NCI-H1436 (cell line): ENCODE data around the gene MINDY1.
A peak's percentile ranks its signal among the peaks of the same experiment; 100 is the strongest.

ENCODE experiments used
- DNase-seq: peaks from one replicate; lab custom pipeline; 2025; lab: John Stamatoyannopoulos, UW

Gene MINDY1, protein sequence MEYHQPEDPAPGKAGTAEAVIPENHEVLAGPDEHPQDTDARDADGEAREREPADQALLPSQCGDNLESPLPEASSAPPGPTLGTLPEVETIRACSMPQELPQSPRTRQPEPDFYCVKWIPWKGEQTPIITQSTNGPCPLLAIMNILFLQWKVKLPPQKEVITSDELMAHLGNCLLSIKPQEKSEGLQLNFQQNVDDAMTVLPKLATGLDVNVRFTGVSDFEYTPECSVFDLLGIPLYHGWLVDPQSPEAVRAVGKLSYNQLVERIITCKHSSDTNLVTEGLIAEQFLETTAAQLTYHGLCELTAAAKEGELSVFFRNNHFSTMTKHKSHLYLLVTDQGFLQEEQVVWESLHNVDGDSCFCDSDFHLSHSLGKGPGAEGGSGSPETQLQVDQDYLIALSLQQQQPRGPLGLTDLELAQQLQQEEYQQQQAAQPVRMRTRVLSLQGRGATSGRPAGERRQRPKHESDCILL

DNA sequence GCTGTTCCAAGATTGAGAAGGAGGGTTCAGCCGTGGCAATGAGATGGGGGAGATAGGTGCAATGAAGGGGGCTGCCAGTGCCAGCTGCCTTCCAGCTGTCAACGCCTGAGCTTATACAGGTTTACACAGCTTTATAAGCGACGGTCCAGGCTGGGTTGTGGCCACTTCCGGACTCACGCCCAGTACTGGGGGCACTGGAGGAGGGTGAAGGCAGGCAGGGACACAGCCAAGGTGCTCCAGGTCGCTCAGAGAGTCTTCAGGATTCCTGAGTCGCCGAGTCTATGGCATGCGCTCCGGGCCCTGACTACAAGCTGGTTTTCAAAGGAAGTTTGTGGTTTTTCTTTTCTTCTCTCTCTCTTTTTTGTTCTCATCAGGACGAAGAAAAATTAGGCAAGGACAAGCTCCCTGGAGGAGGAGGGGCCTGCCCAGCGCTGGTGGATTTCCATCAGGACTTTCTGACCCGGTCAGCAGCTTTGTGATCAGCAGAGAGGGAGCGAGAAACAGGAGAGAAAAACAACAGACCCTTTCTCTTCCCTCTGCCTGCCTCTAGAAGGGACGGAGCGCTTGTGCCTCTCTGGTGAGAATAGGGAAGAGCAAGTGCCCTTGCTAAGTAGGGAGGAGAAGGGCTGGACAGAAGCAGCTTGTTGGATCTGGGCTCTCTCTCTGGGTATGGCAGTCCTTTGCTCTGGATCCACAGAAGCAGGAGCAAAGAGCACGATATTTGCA is at the start of gene MINDY1:
Gene MINDY1, minus strand, starts transcription at position 576 of the 726 bp plus-strand sequence. CDS start 4,285 bp downstream, outside the sequence.
- DNase-seq: peak; percentile 66

DNA sequence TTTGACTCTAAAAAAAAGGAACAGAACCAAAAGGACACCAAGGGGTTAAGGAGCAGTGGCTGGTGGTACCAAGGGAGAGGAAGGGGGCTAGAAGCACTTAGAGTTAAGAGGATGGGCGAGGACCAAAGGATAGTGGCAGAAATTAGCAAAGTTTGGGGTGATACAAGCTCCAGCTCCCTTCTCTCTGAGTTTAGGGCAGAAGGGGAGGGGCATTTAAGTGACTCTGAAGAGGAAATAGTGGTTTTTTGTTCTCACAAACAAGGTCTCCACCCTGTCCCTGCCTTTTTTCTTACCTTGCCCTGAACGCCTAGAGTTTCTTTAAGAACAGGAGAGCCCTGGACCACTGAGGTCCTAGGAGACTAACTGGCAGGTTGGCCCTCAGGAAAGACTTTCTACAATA is 49.4 kb upstream of the MINDY1 start:
- no peak for DNase-seq

DNA sequence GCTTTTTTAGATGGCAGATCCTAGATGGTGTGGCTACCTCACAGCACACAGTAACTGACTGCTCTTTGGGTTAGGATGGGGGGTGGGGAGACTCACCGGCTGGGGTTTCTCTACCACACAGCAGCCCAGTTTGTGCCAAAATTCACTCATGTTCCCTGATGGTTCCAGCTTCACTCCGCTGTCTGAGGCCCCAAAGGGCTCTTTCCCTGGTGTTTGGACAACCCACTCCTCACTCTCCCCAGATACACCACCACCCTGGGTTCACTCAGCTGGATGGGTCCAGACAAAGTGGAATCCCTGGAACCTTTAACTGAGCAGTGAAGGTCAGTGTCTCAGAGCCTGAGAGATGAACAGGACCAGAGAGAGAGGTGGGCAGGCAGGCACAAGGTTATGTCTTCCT is 48.9 kb upstream of the MINDY1 start:
- DNase-seq: no peak

DNA sequence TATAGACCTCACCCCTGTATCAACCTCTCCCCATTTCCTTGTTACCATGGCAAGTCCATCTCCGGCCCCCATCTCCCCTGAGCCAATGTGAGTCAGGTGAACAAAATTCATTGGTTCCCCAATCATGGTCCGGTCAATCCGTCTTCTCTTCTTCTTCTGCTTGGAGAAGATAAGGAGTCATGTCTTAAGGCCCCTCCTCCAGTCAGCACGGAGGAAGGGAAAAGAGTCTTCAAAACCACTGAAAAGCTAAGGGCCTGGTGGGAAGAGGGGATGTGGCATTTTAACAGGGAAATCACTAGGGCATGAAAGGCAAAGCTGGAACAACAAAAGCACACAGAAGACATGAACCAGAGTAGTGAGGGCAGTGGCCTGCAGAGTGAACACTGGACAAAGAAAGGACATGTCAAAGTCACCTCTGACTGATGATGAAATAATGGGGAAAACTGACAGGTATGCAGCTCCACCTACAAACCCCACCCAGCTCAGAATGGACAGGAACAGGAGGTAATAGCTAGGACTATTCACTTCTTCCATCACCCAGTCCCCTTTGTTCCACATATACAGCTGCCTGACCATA is 48.4 kb upstream of the MINDY1 start:
- no peak for DNase-seq

DNA sequence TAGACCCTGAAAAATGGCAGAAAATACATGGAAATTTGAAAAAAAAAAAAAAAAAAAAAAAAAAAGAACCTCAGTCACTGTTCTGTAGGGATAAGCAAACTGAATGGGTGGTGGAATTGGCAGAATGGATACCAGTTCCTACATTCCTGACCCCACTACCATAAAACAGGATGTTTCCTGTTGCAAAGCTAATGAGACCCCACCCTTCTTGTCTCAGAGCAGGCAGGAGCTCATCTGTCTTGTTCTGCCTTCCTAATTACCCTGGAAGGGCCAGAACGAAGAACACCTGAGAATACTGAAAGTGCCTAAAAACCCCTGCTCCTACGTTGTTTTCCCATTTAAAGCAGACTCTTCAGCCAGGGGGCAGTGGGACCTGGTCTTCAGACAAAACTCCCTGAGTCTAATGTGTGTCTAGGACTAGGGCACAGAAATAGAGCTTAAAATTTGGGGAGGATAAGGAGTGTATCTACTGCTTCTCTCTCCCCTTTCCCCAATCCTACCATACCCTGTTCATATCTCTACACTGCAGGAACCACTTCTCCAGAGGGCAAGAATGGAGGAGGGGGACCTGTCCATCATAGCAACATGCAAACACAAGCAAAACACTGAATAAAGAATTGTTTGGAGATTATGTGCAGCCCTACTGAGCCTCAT is 44.8 kb upstream of the MINDY1 start:
- no peak for DNase-seq

DNA sequence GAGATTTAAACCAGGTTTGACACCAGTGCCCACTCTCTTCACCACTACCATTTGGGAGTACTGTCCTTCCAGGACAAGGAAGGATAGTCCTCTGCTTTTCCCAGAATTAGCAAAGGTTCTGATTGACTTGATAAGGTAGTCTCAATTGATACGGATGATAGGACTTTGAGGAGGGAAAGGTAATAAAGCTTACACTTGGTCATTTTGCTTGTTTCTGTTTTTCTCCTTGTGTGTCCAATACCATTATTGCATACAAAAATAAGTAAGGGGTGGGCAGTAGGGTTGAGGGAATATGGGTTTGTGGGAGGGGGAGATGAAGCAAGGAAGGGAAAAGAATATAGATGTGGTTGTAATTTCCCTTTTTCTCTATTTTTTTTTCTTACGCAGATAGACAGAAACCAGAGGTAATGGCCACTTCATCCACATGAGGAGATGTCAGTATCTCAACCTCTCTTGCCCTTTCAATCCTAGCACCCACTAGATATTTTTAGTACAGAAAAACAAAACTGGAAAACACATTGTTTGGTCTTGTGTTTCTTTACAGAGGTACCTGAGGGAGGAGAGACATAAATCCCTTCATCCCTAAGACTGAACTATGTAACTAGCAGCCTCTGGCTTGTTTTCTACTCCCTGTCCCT is 43.5 kb upstream of the MINDY1 start:
- DNase-seq: no peak

DNA sequence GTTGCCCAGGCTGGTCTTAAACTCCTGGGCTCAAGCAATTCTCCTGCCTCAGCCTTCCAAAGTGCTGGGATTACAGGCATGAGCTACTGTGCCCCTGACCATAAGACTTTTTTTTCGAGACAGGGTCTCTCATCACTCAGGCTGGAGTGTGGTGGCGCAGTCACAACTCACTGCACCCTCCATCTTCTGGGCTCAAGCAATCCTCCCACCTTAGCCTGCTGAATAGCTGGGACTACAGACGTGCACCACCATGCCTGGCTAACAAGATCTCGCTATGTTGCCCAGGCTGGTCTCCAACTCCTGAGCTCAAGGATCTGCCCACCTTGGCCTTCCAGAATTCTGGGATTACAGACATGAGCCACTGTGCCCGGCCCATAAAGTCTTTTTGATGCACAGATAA is 42.8 kb upstream of the MINDY1 start:
- DNase-seq: no peak

DNA sequence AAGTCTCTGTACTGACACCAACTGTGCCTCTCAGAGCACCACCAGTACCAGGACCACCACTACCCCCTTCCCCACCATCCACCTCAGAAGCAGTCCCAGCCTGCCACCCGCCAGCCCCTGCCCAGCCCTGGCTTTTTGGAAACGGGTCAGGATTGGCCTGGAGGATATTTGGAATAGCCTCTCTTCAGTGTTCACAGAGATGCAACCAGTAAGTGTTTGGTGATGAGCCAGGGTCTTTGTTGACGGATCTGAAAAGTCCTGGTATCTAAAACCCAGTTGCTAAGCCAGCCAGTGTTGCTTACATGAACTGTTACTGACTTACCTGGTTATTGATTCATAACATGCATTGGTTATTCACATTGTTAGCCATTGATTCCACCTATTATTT is 41.9 kb upstream of the MINDY1 start:
- DNase-seq: no peak

DNA sequence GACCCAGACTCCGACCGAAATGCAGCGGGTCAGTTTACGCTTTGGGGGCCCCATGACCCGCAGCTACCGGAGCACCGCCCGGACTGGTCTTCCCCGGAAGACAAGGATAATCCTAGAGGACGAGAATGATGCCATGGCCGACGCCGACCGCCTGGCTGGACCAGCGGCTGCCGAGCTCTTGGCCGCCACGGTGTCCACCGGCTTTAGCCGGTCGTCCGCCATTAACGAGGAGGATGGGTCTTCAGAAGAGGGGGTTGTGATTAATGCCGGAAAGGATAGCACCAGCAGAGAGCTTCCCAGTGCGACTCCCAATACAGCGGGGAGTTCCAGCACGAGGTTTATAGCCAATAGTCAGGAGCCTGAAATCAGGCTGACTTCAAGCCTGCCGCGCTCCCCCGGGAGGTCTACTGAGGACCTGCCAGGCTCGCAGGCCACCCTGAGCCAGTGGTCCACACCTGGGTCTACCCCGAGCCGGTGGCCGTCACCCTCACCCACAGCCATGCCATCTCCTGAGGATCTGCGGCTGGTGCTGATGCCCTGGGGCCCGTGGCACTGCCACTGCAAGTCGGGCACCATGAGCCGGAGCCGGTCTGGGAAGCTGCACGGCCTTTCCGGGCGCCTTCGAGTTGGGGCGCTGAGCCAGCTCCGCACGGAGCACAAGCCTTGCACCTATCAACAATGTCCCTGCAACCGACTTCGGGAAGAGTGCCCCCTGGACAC is 41.4 kb upstream of the MINDY1 start:
- DNase-seq: no peak

DNA sequence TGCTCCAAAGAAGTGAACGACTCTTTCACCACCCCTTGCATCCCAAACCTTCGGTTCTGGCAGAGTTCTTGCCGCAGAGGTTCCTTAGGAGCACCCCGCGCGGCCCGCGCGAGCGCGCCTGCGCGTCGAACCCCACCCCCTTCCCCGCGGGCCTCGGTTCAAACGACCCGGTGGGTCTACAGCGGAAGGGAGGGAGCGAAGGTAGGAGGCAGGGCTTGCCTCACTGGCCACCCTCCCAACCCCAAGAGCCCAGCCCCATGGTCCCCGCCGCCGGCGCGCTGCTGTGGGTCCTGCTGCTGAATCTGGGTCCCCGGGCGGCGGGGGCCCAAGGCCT is 40.9 kb upstream of the MINDY1 start, which contains the start of gene C1orf56:
Gene C1orf56, plus strand, starts transcription at position 161 of the 334 bp plus-strand sequence. Its CDS starts 97 bp downstream, at position 258.
- peak; percentile 43 for DNase-seq

DNA sequence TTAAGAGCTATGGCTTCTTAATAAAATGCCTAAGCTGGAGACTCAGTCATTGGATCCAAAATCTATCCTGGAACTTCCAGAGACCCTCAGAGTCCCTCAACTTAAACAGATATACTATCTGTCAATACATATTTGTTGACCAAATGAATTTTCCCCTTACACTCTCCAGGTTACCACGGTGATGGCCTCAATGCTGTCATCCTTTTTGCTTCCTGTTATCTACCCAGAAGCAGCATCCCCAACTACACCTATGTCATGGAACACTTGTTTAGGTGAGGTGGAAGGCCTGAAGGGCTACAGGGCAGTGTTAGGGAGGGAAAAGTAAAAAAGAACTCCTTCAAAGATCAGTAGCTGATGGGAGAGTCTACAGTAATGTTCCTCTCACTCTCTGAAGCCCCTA is 36.5 kb upstream of the MINDY1 start:
- no peak for DNase-seq

DNA sequence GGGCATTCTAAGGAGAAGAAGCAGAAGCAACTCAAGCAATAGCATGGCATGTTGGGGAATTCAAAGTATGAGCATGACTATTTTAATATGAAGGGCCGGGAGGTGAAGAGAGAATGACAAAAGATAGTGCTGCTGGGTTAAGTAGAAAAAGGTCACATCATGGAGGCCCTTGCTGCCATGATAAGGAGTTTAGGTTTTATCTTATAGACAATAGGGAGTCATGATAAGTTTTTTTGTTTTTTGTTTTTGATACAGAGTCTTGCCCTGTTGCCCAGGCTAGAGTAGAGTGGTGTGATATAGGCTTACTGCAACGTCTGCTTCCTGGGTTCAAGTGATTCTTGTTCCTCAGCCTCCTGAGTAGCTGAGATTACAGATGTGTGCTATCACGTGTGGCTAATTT is 32.8 kb upstream of the MINDY1 start:
- DNase-seq: no peak

DNA sequence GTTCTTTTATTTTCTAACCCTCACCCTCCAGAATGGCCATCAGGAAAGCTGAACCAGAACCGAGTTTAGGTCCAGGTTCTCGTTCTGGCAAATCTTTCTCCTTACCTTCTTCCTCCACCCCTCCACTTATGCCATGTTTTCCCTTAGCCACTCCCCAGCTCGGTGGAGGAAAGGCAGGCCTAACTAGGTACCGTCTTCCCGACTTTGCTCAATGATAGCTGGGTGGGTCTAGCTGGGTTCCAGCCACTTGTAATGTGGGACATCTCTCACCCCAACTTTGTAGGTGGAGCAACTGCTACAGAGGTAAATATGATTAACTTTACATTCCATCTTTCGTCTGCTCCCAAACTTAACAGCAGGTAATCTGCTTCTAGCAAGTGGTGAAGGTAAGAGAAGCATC is 30.3 kb upstream of the MINDY1 start:
- no peak for DNase-seq

DNA sequence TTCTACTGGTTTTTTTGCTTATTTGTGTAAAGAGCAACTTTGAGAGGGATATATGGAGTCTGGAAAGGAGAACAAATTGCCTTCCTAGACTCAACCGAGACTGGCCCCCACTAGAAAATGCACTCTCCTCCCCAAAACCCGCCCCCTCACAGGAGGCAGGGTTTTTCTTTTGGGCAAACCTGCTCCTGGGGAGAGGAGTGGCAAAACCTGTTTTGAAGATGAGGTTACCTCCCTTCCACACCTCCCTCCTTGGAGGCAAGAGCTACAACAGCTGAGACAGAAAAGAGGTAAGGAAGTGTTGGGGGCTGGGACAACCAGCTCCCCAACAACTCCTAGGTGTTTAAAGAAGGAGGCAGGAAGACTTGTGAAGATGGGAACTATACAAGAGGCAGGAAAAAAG is 29.7 kb upstream of the MINDY1 start, which contains the start of gene BNIPL:
Gene BNIPL, plus strand, starts transcription at position 231 of the 400 bp plus-strand sequence. Its CDS starts 140 bp downstream, at position 371.
- no peak for DNase-seq

DNA sequence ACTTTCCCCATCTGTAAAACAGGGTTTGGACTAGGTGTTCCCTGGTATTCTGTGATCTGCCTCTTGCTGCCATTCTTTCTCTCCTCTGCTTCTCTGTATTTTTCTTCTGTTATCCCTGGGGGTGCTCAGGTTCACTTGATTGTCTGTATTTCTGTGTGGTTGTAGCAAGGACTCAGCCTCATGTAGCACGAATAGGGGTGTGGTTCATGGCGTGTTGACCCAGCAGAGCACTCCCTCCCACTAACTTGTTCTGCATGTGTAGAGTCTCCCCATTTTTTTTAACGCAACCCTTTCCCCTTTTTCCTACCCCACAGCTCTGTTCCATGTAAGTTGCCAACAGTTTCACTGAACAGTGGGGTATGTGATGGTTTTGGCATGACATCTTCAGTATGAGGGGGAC is 28.5 kb upstream of the MINDY1 start:
- DNase-seq: no peak

DNA sequence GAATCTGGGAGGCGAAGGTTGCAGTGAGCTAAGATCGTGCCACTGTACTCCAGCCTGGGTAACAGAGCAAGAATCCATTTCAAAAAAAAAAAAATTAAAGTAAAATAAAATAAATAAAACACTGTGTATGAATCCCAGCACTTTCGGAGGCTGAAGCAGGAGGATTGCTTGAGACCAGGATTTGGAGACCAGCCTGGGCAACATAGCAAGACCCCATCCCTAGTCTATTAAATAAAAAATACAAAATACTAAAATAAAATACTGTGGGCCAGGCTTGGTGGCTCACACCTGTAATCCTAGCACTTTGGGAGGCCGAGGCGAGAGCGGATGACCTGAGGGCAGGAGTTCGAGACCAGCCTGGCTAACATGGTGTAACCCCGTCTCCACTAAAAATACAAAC is 25.5 kb upstream of the MINDY1 start:
- no peak for DNase-seq

DNA sequence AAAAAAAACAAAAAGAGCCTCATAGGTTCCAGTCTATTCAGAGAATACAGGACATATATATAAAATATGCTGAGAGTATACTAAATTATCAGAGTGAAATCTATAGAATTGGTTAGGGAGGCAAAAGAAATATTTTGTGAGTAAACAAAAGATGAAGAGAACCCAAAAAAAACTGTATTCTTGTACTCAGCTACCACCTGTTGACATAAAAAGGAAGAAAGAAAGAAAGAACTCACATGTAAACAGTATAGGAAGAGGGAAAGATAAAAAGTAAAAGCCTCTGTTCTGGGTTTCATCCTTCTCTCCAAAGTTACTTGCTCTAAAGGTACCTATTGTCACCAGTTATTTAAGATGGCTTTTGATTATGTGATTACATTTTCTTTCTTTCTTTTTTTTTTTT is 19.8 kb upstream of the MINDY1 start:
- DNase-seq: no peak

DNA sequence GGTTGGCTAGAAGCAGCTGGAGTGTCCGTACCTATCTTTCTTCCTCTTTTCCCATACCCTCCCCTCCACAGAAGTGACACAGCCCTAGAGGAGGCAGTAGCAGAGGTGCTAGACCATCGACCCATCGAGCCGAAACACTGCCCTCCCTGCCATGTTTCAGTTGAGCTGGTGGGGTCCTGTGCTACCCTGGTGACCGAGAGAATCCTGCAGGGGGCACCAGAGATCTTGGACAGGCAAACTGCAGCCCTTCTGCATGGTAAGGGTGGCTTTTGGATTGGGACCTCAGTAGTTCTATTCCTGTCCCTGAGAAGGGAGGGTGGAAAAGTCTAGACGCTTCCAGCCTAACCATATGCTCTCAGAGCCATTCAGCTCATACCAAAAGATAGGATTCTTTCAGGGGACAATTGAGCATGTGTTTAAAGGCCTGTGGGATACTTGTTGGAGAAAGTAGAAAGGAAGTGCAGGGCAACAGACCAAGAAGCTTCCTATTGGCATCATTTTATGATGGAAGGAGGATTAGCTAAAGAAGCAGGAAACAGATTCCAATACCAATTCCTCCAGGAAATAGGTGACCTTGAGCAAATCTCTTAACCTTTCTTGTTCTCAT is 17.9 kb upstream of the MINDY1 start:
- DNase-seq: peak; percentile 55

DNA sequence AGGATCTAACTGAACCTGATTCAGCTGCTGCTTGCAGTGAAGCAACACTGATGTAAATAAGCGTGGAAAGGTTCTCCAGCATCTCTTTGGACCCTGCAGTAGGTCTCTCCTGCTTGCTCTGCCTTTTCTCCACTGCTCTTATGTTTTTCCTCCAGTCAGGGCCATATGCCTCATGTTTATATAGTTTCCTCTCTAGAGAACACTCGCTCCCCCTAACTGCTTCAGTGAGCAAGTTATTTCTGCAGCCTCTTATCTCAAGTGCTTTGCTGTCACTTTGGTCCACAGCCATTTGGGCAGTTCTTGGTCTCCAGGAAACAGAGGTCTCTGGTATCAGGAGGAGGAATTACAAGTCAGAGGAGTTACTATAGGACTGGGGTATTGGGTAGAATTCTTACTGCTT is 6.8 kb upstream of the MINDY1 start:
- DNase-seq: no peak

DNA sequence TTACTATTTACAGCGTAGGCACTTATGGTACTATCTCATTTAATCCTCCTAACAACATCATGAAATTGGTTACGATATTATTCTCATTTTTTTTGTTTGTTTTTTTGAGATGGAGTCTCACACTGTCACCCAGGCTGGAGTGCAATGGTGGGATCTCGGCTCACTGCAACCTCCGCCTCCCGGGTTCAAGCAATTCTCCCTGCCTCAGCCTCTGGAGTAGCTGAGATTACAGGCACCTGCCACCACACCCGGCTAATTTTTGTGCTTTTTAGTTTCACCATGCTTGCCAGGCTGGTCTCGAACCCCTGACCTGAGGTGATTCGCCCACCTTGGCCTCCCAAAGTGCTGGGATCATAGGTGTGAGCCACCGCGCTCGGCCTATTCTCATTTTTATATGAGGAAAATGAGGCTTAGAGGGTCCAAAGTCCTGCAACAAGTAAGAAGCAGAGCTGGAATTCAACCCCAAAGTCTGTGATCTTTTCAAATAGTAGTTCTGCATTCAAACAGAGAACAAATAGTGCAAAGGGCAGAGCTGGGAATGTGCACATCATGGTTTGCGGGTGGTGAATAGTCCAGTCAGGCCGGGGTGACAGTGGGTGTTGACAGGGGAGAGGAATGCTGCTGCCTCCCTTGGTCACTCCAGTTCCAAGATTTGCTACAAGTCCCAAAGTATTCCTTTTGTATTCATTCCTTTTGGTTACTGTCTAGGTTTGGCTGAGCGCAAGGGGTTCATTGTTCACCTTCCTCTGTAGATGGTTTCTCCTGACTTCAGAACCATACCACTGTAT is 6.2 kb upstream of the MINDY1 start:
- no peak for DNase-seq
